ENCODE data around the gene FXYD7. TPM values are rescaled to one million over a fixed set of nuclear protein-coding genes. Genes with fewer than 3 reads are reported as not detected.
A peak's percentile ranks its signal among the peaks of the same experiment; 100 is the strongest.
"Not testable (repeated sequence)": the region's sequence is repeated elsewhere in the genome, so short reads cannot be mapped to it uniquely, and the experiment has no call there.

FXYD7 gene
- total RNA-seq, 1 experiment from 2014 or later = not detected

DNA sequence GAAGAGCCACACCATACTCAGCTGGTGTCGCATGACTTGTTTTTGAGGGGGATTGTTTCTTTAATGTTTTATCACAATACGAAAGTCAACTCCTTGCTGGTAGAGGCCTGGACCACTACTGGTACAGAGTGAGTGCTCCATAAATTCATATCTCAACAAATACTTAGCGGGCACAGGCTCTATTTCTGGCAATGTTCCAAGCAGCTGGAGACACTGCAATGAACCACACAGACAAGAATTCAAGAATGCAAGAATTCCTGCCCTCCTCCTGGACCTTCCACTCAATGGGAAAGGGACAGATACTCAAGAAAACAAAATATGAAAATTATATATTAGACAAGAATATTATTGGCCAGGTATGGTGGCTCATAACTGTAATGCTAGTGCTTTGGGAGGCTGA is 6.4 kb downstream of the FXYD7 start:
- H3K27me3 Mint-ChIP-seq (ENCODE audit: insufficient read depth, unreplicated experiment) = no peaks in the 10 kb centered on the region
- no peak overlapping the region for H3K4me3 Mint-ChIP-seq (ENCODE audit: unreplicated experiment)
- intact Hi-C loops (cut with micrococcal nuclease) = loop anchor here (10.0 kb wide), 1 partner anchor 315 kb away; no protein-coding TSS in a partner anchor
- ChIA-PET POLR2A (no interaction called here), CTCF (interaction anchor here (0.9 to 1.9 kb wide), 4 partner anchors 13 to 105 kb away, joined by 3 to 6 read pairs (median 5); partner anchors contain the start of gene FXYD3)
- TF ChIP-seq, protein P1, sequence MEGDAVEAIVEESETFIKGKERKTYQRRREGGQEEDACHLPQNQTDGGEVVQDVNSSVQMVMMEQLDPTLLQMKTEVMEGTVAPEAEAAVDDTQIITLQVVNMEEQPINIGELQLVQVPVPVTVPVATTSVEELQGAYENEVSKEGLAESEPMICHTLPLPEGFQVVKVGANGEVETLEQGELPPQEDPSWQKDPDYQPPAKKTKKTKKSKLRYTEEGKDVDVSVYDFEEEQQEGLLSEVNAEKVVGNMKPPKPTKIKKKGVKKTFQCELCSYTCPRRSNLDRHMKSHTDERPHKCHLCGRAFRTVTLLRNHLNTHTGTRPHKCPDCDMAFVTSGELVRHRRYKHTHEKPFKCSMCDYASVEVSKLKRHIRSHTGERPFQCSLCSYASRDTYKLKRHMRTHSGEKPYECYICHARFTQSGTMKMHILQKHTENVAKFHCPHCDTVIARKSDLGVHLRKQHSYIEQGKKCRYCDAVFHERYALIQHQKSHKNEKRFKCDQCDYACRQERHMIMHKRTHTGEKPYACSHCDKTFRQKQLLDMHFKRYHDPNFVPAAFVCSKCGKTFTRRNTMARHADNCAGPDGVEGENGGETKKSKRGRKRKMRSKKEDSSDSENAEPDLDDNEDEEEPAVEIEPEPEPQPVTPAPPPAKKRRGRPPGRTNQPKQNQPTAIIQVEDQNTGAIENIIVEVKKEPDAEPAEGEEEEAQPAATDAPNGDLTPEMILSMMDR (IDR thresholded peaks at IDR 0.05; ENCODE audit: unreplicated experiment) = no peak
- peaks cover 18% of the 10 kb centered on the region for H3K4me1 Mint-ChIP-seq (ENCODE audit: insufficient read depth, unreplicated experiment)
- BruUV-seq (replicated peaks) = no TSS peak
- H3K36me3 Mint-ChIP-seq (ENCODE audit: insufficient read depth, unreplicated experiment) = no peaks in the 10 kb centered on the region
- no peaks in the 10 kb centered on the region for H3K9me3 Mint-ChIP-seq (ENCODE audit: unreplicated experiment)
- no peak overlapping the region for H3K27ac Mint-ChIP-seq (ENCODE audit: low read depth, unreplicated experiment)
- DNase-seq (ENCODE audit: unreplicated experiment) = no peak

- no TSS peak for BruUV-seq (replicated peaks)
- H3K9me3 Mint-ChIP-seq (ENCODE audit: unreplicated experiment) = no peaks in the 10 kb centered on the region
- peaks cover 11% of the 10 kb centered on the region for H3K4me1 Mint-ChIP-seq (ENCODE audit: insufficient read depth, unreplicated experiment)
- ChIA-PET CTCF (no interaction called here), POLR2A (no interaction called here)
- H3K27me3 Mint-ChIP-seq (ENCODE audit: insufficient read depth, unreplicated experiment) = no peaks in the 10 kb centered on the region
- H3K4me3 Mint-ChIP-seq (ENCODE audit: unreplicated experiment) = no peak overlapping the region
- DNase-seq (ENCODE audit: unreplicated experiment) = no peak
- TF ChIP-seq, protein P1 (IDR thresholded peaks at IDR 0.05; ENCODE audit: unreplicated experiment) = no peak
- no peaks in the 10 kb centered on the region for H3K36me3 Mint-ChIP-seq (ENCODE audit: insufficient read depth, unreplicated experiment)
- intact Hi-C loops (cut with micrococcal nuclease) = loop anchor here (5.0 kb wide), 1 partner anchor 117 kb away; the partner anchor contains the start of gene USF2
- no peak overlapping the region for H3K27ac Mint-ChIP-seq (ENCODE audit: low read depth, unreplicated experiment)
Measured at GRCh38 chr19:35150445-35150844, 7.4 kb downstream of the FXYD7 start.

GRCh38 chr19:35151273-35152065 is 8.4 kb downstream of the FXYD7 start:
- H3K4me1 Mint-ChIP-seq (ENCODE audit: insufficient read depth, unreplicated experiment) = peaks cover 20% of the 10 kb centered on the region

DNA sequence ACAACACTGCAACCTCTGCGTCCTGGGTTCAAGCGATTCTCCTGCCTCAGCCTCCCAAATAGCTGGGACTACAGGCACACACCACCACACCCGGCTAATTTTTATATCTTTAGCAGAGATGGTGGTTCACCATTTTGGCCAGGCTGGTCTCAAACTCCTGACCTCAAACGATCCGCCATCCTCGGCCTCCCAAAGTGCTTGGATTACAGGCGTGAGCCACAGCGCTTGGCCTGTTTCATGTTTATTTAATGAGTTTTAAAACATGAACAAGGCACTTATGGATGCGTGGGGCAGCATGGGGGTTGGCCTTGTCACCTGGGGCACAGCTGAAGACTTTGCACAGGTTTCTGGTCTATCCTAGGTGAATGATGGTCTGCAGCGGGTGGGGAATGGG is 10.1 kb downstream of the FXYD7 start:
- ChIA-PET POLR2A (interaction anchor here (0.6 to 2.7 kb wide), 3 partner anchors 10 to 30 kb away, joined by 4 to 9 read pairs (median 4); partner anchors contain the start of gene FXYD7), CTCF (interaction anchor here (0.7 to 2.0 kb wide), 5 partner anchors 17 to 109 kb away, joined by 3 to 9 read pairs (median 5); no protein-coding TSS in a partner anchor)
- peaks cover 22% of the 10 kb centered on the region for H3K4me1 Mint-ChIP-seq (ENCODE audit: insufficient read depth, unreplicated experiment)
- H3K27me3 Mint-ChIP-seq (ENCODE audit: insufficient read depth, unreplicated experiment); BruUV-seq (replicated peaks); H3K36me3 Mint-ChIP-seq (ENCODE audit: insufficient read depth, unreplicated experiment); DNase-seq (ENCODE audit: unreplicated experiment); H3K9me3 Mint-ChIP-seq (ENCODE audit: unreplicated experiment): not testable (repeated sequence)
- peak overlapping the region; percentile 70 for H3K27ac Mint-ChIP-seq (ENCODE audit: low read depth, unreplicated experiment)
- H3K4me3 Mint-ChIP-seq (ENCODE audit: unreplicated experiment) = peak overlapping the region; percentile 99
- intact Hi-C loops (cut with micrococcal nuclease) = loop anchor here (5.0 kb wide), 1 partner anchor 114 kb away; the partner anchor contains the start of gene USF2

More at GRCh38 chr19:35151273-35152065, 8.4 kb downstream of the FXYD7 start:
- no TSS peak for BruUV-seq (replicated peaks)
- Mint-ChIP-seq H3K27me3 (ENCODE audit: insufficient read depth, unreplicated experiment) (no peaks in the 10 kb centered on the region), H3K36me3 (ENCODE audit: insufficient read depth, unreplicated experiment) (no peaks in the 10 kb centered on the region), H3K27ac (ENCODE audit: low read depth, unreplicated experiment) (no peak overlapping the region), H3K9me3 (ENCODE audit: unreplicated experiment) (no peaks in the 10 kb centered on the region), H3K4me3 (ENCODE audit: unreplicated experiment) (no peak overlapping the region)
- intact Hi-C loops (cut with micrococcal nuclease) = loop anchor here (5.0 kb wide), 1 partner anchor 116 kb away; the partner anchor contains the start of gene USF2
- DNase-seq (ENCODE audit: unreplicated experiment) = no peak
- TF ChIP-seq, protein P1 (IDR thresholded peaks at IDR 0.05; ENCODE audit: unreplicated experiment) = no peak
- ChIA-PET CTCF (interaction anchor here (0.6 to 1.1 kb wide), 4 partner anchors 10 to 359 kb away, joined by 3 to 5 read pairs (median 4); no protein-coding TSS in a partner anchor), POLR2A (no interaction called here)

Data from MCF 10A (cell line).